Spleen (tissue), 11 donors: Measurements from ENCODE around the gene POU6F1. TPM values are rescaled to one million over a fixed set of nuclear protein-coding genes. Genes with fewer than 3 reads are reported as not detected.

Experiments used
- DNase-seq: peaks from one replicate; pipeline ENCODE4 v3.0.0-alpha.2; 2020
- H3K27ac ChIP-seq, 8 donors: fragments of 200-600 bp; sonication (generic) in 7 of 8; 1 replicate in 4 of 8; 2 replicates in 4 of 8; pipeline versions ENCODE4 v1.5.0 to v1.8.0; 2016 to 2021; ENCODE audit warnings: inconsistent platforms in 4 of 8, mild to moderate bottlenecking in 4 of 8, moderate library complexity in 1 of 8
- H3K27me3 ChIP-seq, 7 donors: fragments of 200-600 bp; sonication (generic) in 6 of 7; replicated peaks in 1 of 7; 1 replicate in 4 of 7; 2 replicates in 3 of 7; pipeline versions ENCODE4 v1.5.0 to v1.8.0; 2016 to 2021; ENCODE audit warnings: inconsistent platforms in 3 of 7, mild to moderate bottlenecking in 1 of 7
- H3K36me3 ChIP-seq, 6 donors: fragments of 200-600 bp; sonication (generic) in 5 of 6; 1 replicate in 4 of 6; 2 replicates in 2 of 6; pipeline versions ENCODE4 v1.5.0 to v1.8.0; 2016 to 2021; ENCODE audit warnings: inconsistent platforms in 2 of 6
- H3K4me1 ChIP-seq, 6 donors: fragments of 200-600 bp; sonication (generic) in 5 of 6; 1 replicate in 3 of 6; 2 replicates in 3 of 6; pipeline versions ENCODE4 v1.5.0 to v1.8.0; 2016 to 2021; ENCODE audit warnings: inconsistent platforms in 3 of 6
- H3K4me3 ChIP-seq, 8 donors: fragments of 200-600 bp; sonication (generic) in 7 of 8; 1 replicate in 4 of 8; 2 replicates in 4 of 8; pipeline versions ENCODE4 v1.5.0 to v1.8.0; 2016 to 2021; ENCODE audit warnings: inconsistent platforms in 4 of 8, mild to moderate bottlenecking in 4 of 8, moderate library complexity in 2 of 8
- H3K9me3 ChIP-seq, 8 donors: fragments of 200-600 bp; sonication (generic) in 7 of 8; 1 replicate in 4 of 8; 2 replicates in 4 of 8; pipeline versions ENCODE4 v1.5.0 to v1.8.0; 2016 to 2021; ENCODE audit warnings: inconsistent platforms in 4 of 8
- CTCF ChIP-seq, 11 experiments: fragments of 200-600 bp in 7 of 11; fragments of 450-650 bp in 4 of 11; sonication (generic) in 4 of 11; IDR thresholded peaks in 8 of 11; conservative IDR thresholded peaks in 3 of 11; 1 replicate in 7 of 11; 2 replicates in 4 of 11; pipeline versions ENCODE4 v1.4.0 to v1.8.0; 2016 to 2021; ENCODE audit warnings: antibody characterized with exemption in 11 of 11, inconsistent platforms in 4 of 11, mild to moderate bottlenecking in 1 of 11
- POLR2A ChIP-seq, 3 donors: fragments of 450-650 bp; IDR thresholded peaks; one replicate each; pipeline ENCODE4 v1.5.1; 2017; ENCODE audit warnings: antibody characterized with exemption in 3 of 3, mild to moderate bottlenecking in 1 of 3
- POLR2AphosphoS5 ChIP-seq, 3 donors: sonication (generic); formaldehyde crosslinking; IDR thresholded peaks; one replicate each; pipeline ENCODE4 v1.5.1; 2017; ENCODE audit warnings: antibody characterized with exemption in 3 of 3
- WGBS, 5 donors: extraction: QIAGEN DNeasy Blood & Tissue Kit in 3 of 5; methylation state at CpG; one replicate each; pipeline versions ENCODE4 v1.1.5 to v1.1.7; 2013 to 2018; 5-methylcytosine and 5-hydroxymethylcytosine counted together
- intact Hi-C: fragments of 100-400 bp; cut with DNase I; formaldehyde crosslinking; loops from one replicate; pipeline ENCODE4 v1.15.0; 2023; ENCODE audit warnings: low total_unique reads
- polyA plus RNA-seq, 3 donors: library from polyadenylated mRNA; stranded (reverse); fragments of 200-250 nt; gene quantifications; one replicate each; pipeline ENCODE4 v1.2.1, GENCODE V29; 2013
- total RNA-seq, 7 donors: library from RNA; depleted of rRNA in 3 of 7; stranded (reverse); fragments of >200 nt in 3 of 7; fragmentation: NEBNext Ultra II Directional in 4 of 7; extraction: Animal tissue kit (Norgen Biotek cat#: 25700) in 4 of 7; gene quantifications; one replicate each; pipeline versions ENCODE4 v1.1.0 to v1.2.1, GENCODE V29; 2016 to 2021
- donor health status: healthy with polysubstance abuse.
- donor health status: DM: no; HTN: no; CAD: no; lungs with moderate emphysema.
- donor health status: DM: no; HTN: no; CAD: no.
- donor health status: Bipolar disorder and iron deficiency.
- donor health status: healthy.
- donor health status: DM: no; HTN: no; CAD: no.
- donor health status: DM: yes; HTN: yes; CAD: no.

The POU6F1 gene
- total and polyA plus RNA-seq, 10 donors: 3.9 to 27.1 (median 18.5) TPM

GRCh38 chr12:51171884-51172514 is 45.9 kb downstream of the POU6F1 start:
- DNase-seq: no peak
- TF ChIP-seq POLR2AphosphoS5 (IDR thresholded peaks at IDR 0.05): no peak
- TF ChIP-seq CTCF (IDR thresholded peaks at IDR 0.05 in 8 of 11, conservative IDR thresholded peaks at IDR 0.05 in 3 of 11): no peak
- TF ChIP-seq POLR2A (IDR thresholded peaks at IDR 0.05): no peak
- H3K9me3 ChIP-seq: no peaks in the 10 kb centered on the region
- H3K27me3 ChIP-seq: no peaks in the 10 kb centered on the region
- H3K4me1 ChIP-seq: peaks cover 15 to 65% (median 39%) of the 10 kb centered on the region in 6 donors
- H3K27ac ChIP-seq: peak overlapping the region; percentile 92 to 99 (median 96)
- 3 to 5% (median 4%) methylated on average over 16 of the region's 16 CpGs for WGBS, 5 donors
- peaks cover 0 to 14% (median 0%) of the 10 kb centered on the region in 6 donors for H3K36me3 ChIP-seq
- intact Hi-C loops: no loop called here
- peak overlapping the region; percentile 57 to 92 (median 74) for H3K4me3 ChIP-seq

- DNase-seq: no peak
- peaks cover 0 to 52% (median 6%) of the 10 kb centered on the region in 6 donors for H3K4me1 ChIP-seq
- no peak for TF ChIP-seq POLR2A (IDR thresholded peaks at IDR 0.05)
- no peak for TF ChIP-seq CTCF (IDR thresholded peaks at IDR 0.05 in 8 of 11, conservative IDR thresholded peaks at IDR 0.05 in 3 of 11)
- TF ChIP-seq POLR2AphosphoS5 (IDR thresholded peaks at IDR 0.05): no peak
- H3K27me3 ChIP-seq: no peaks in the 10 kb centered on the region
- WGBS, 5 donors: 63 to 97% (median 74%) methylated on average over 3 of the region's 3 CpGs
- H3K27ac ChIP-seq: no peak overlapping the region
- no peak overlapping the region for H3K4me3 ChIP-seq
- H3K36me3 ChIP-seq: peaks cover 0 to 28% (median 0%) of the 10 kb centered on the region in 6 donors
- no peaks in the 10 kb centered on the region for H3K9me3 ChIP-seq
- intact Hi-C loops: no loop called here
Measured at GRCh38 chr12:51163795-51164194, 54.1 kb downstream of the POU6F1 start.

GRCh38 chr12:51162217-51162616 is 55.6 kb downstream of the POU6F1 start:
- Histone ChIP-seq H3K36me3 (peaks cover 0 to 22% (median 0%) of the 10 kb centered on the region in 6 donors), H3K27ac (no peak overlapping the region), H3K9me3 (no peaks in the 10 kb centered on the region), H3K4me1 (peaks cover 0 to 37% (median 0%) of the 10 kb centered on the region in 6 donors), H3K27me3 (no peaks in the 10 kb centered on the region), H3K4me3 (no peak overlapping the region)
- DNase-seq: no peak
- WGBS, 5 donors: 96 to 99% (median 97%) methylated on average over 6 of the region's 6 CpGs
- intact Hi-C loops: no loop called here
- no peak for TF ChIP-seq POLR2AphosphoS5 (IDR thresholded peaks at IDR 0.05)
- no peak for TF ChIP-seq POLR2A (IDR thresholded peaks at IDR 0.05)
- no peak for TF ChIP-seq CTCF (IDR thresholded peaks at IDR 0.05 in 8 of 11, conservative IDR thresholded peaks at IDR 0.05 in 3 of 11)

- DNase-seq: no peak
- Histone ChIP-seq H3K27me3 (no peaks in the 10 kb centered on the region), H3K4me3 (no peak overlapping the region), H3K27ac (no peak overlapping the region), H3K4me1 (peaks cover 0 to 24% (median 0%) of the 10 kb centered on the region in 6 donors), H3K9me3 (no peaks in the 10 kb centered on the region), H3K36me3 (peaks cover 0 to 22% (median 0%) of the 10 kb centered on the region in 6 donors)
- no peak for TF ChIP-seq CTCF (IDR thresholded peaks at IDR 0.05 in 8 of 11, conservative IDR thresholded peaks at IDR 0.05 in 3 of 11)
- TF ChIP-seq POLR2AphosphoS5 (IDR thresholded peaks at IDR 0.05): no peak
- TF ChIP-seq POLR2A (IDR thresholded peaks at IDR 0.05): no peak
- intact Hi-C loops: no loop called here
- WGBS, 5 donors: 77 to 92% (median 89%) methylated on average over 8 of the region's 8 CpGs
Measured at GRCh38 chr12:51160814-51161459, 56.9 kb downstream of the POU6F1 start.
